Duodenal mucosa (tissue), 2 donors: ENCODE results near the gene FRS3.
"Not testable (repeated sequence)": the region's sequence is repeated elsewhere in the genome, so short reads cannot be mapped to it uniquely, and the experiment has no call there.

Experiments
- H3K27ac ChIP-seq: one replicate; pipeline ENCODE4 v1.7.0; 2013; ENCODE audit warnings: low read depth, low read length
- H3K27me3 ChIP-seq, 2 donors: one replicate each; pipeline ENCODE4 v1.7.0; 2013; ENCODE audit warnings: low read length in 2 of 2, control low read depth in 1 of 2; ENCODE audit not compliant: insufficient read depth in 2 of 2, control insufficient read depth in 1 of 2
- H3K36me3 ChIP-seq, 2 donors: one replicate each; pipeline ENCODE4 v1.7.0; 2013; ENCODE audit warnings: low read length in 2 of 2, control low read depth in 1 of 2; ENCODE audit not compliant: insufficient read depth in 2 of 2, control insufficient read depth in 1 of 2
- H3K4me1 ChIP-seq, 2 donors: one replicate each; pipeline ENCODE4 v1.7.0; 2013; ENCODE audit warnings: low read length in 2 of 2, control low read depth in 1 of 2; ENCODE audit not compliant: insufficient read depth in 2 of 2, control insufficient read depth in 1 of 2
- H3K4me3 ChIP-seq, 2 donors: one replicate each; pipeline ENCODE4 v1.7.0; 2013; ENCODE audit warnings: low read length in 2 of 2, low read depth in 1 of 2
- H3K9ac ChIP-seq, 2 donors: one replicate each; pipeline ENCODE4 v1.7.0; 2013; ENCODE audit warnings: low read length in 2 of 2, low read depth in 1 of 2
- H3K9me3 ChIP-seq, 2 donors: one replicate each; pipeline ENCODE4 v1.7.0; 2013; ENCODE audit warnings: low read length in 2 of 2, control low read depth in 1 of 2; ENCODE audit not compliant: control insufficient read depth in 1 of 2

The FRS3 gene

DNA sequence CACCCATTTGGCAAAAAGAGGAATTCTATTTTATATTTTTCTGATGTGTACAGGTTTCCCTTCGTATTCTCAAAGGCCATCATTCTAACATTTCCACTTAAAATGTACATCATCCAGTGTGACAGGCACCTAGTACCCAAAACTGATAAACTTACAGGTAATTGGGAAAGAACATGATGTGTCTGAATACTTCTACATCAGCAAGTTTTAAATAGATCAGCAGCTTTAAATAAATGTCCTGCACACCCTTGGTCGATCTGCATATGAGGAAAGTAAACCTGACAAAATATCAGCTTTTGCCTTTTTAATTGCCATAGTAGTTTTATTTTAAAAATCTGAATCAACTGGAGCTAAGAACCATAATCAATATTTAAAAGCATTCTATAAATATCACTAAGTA lies 34.3 kb upstream of the FRS3 start:
- no peaks in the 10 kb centered on the region for H3K4me1 ChIP-seq
- H3K9ac ChIP-seq: no peak overlapping the region
- no peak overlapping the region for H3K4me3 ChIP-seq
- no peaks in the 10 kb centered on the region for H3K9me3 ChIP-seq
- H3K36me3 ChIP-seq: no peaks in the 10 kb centered on the region
- H3K27me3 ChIP-seq: no peaks in the 10 kb centered on the region
- no peak overlapping the region for H3K27ac ChIP-seq

- no peak overlapping the region for H3K4me3 ChIP-seq
- no peaks in the 10 kb centered on the region for H3K36me3 ChIP-seq
- H3K27me3 ChIP-seq: no peaks in the 10 kb centered on the region
- no peaks in the 10 kb centered on the region for H3K9me3 ChIP-seq
- H3K9ac ChIP-seq: no peak overlapping the region
- no peaks in the 10 kb centered on the region for H3K4me1 ChIP-seq
- H3K27ac ChIP-seq: no peak overlapping the region
Measured at GRCh38 chr6:41813469-41813868, 33.8 kb upstream of the FRS3 start.

DNA sequence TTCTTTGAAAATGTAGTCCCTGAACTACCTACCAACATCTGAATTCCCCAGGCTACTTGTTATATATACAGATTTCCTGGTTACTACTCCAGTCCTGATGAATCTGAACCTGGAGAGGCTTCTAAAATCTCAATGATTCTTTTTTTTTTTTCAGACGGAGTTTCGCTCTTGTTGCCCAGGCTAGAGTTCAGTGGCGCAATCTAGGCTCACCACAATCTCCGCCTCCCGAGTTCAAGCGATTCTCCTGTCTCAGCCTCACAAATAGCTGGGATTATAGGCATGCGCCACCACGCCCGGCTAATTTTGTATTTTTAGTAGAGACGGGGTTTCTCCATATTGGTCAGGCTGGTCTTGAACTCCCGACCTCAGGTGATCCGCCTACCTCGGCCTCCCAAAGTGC lies 32.2 kb upstream of the FRS3 start:
- H3K4me1 ChIP-seq, H3K36me3 ChIP-seq, H3K27me3 ChIP-seq, H3K27ac ChIP-seq, H3K9ac ChIP-seq, H3K9me3 ChIP-seq, H3K4me3 ChIP-seq: not testable (repeated sequence)

- Histone ChIP-seq H3K4me3 (no peak overlapping the region), H3K4me1 (no peaks in the 10 kb centered on the region), H3K27me3 (no peaks in the 10 kb centered on the region), H3K9me3 (no peaks in the 10 kb centered on the region), H3K36me3 (no peaks in the 10 kb centered on the region), H3K9ac (no peak overlapping the region), H3K27ac (no peak overlapping the region)
Measured at GRCh38 chr6:41811095-41811494, 31.4 kb upstream of the FRS3 start.

- no peaks in the 10 kb centered on the region for H3K9me3 ChIP-seq
- no peak overlapping the region for H3K4me3 ChIP-seq
- H3K4me1 ChIP-seq: no peaks in the 10 kb centered on the region
- H3K36me3 ChIP-seq: peaks cover 0 to 6% of the 10 kb centered on the region in 2 donors
- H3K27me3 ChIP-seq: no peaks in the 10 kb centered on the region
- no peak overlapping the region for H3K9ac ChIP-seq
- H3K27ac ChIP-seq: no peak overlapping the region
Measured at GRCh38 chr6:41805830-41806774, 26.4 kb upstream of the FRS3 start.

DNA sequence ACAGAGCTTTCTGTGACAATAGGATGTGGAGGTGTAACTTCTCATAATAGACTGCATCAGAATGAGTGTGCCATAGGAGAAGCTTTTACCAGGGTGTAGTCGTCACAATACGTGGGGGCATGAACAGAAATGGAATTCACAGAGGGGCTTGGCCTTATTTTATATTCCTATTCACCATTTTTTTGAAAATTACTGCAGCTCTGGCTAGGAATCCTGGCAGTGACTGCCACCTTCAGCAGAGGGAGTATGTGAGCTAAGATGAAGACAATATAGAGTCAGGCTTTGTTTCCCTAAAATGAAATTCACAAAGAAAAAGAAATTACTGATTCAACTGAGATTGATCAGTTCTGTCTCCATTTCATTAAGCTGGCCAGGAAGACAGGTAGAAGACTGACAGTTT lies 21.7 kb upstream of the FRS3 start:
- Histone ChIP-seq H3K4me3 (no peak overlapping the region), H3K36me3 (peaks cover 0 to 6% of the 10 kb centered on the region in 2 donors), H3K27me3 (no peaks in the 10 kb centered on the region), H3K9ac (no peak overlapping the region), H3K9me3 (no peaks in the 10 kb centered on the region), H3K27ac (no peak overlapping the region), H3K4me1 (no peaks in the 10 kb centered on the region)

- no peaks in the 10 kb centered on the region for H3K4me1 ChIP-seq
- H3K9me3 ChIP-seq: no peaks in the 10 kb centered on the region
- peaks cover 0 to 13% of the 10 kb centered on the region in 2 donors for H3K36me3 ChIP-seq
- H3K27me3 ChIP-seq: no peaks in the 10 kb centered on the region
- no peak overlapping the region for H3K9ac ChIP-seq
- no peak overlapping the region for H3K27ac ChIP-seq
- H3K4me3 ChIP-seq: no peak overlapping the region
Measured at GRCh38 chr6:41799559-41799911, 19.8 kb upstream of the FRS3 start.

GRCh38 chr6:41798901-41799558 lies 19.3 kb upstream of the FRS3 start:
- H3K27me3 ChIP-seq: no peaks in the 10 kb centered on the region

GRCh38 chr6:41796474-41796873 lies 16.8 kb upstream of the FRS3 start:
- no peaks in the 10 kb centered on the region for H3K27me3 ChIP-seq
- no peak overlapping the region for H3K9ac ChIP-seq
- peaks cover 0 to 26% of the 10 kb centered on the region in 2 donors for H3K36me3 ChIP-seq
- H3K27ac ChIP-seq: no peak overlapping the region
- H3K4me3 ChIP-seq: no peak overlapping the region
- H3K9me3 ChIP-seq: no peaks in the 10 kb centered on the region
- no peaks in the 10 kb centered on the region for H3K4me1 ChIP-seq

More at GRCh38 chr6:41798901-41799558, 19.3 kb upstream of the FRS3 start:
- H3K36me3 ChIP-seq: peaks cover 0 to 14% of the 10 kb centered on the region in 2 donors
- no peak overlapping the region for H3K27ac ChIP-seq
- no peaks in the 10 kb centered on the region for H3K4me1 ChIP-seq
- no peaks in the 10 kb centered on the region for H3K9me3 ChIP-seq
- no peak overlapping the region for H3K4me3 ChIP-seq
- H3K9ac ChIP-seq: no peak overlapping the region

DNA sequence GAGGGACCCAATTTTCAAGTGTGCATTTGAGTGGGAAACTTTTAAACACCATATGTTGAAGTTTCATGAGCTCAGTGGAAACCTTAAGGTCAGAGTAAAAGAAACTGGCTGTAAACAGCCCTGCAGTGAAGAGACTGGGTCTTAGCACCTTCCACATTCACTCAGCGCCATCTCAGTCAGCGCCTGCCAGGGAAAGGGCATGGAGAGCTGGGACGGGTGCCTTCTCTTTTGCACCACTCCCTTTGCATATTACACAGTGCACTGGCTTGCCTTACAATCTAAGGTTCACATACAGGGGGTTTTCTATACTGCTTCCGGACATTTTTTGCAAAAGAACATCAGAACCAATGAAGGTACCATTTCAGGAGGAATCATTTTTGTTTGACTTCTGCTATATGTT lies 12.3 kb upstream of the FRS3 start:
- Histone ChIP-seq H3K9ac (no peak overlapping the region), H3K4me3 (no peak overlapping the region), H3K27ac (no peak overlapping the region), H3K36me3 (peaks cover 13 to 50% of the 10 kb centered on the region in 2 donors), H3K4me1 (peaks cover 6 to 7% of the 10 kb centered on the region in 2 donors), H3K9me3 (no peaks in the 10 kb centered on the region), H3K27me3 (no peaks in the 10 kb centered on the region)
